Astrocyte (in vitro differentiated cells and primary cell): ENCODE measurements around the gene COBL.

Source experiments
- EZH2 ChIP-seq: IDR thresholded peaks from 2 replicates; pipeline ENCODE4 v1.6.1; 2012; ENCODE audit warnings: mild to moderate bottlenecking, low read length, inconsistent platforms; ENCODE audit not compliant: insufficient read depth
- TF ChIP-seq, protein P1 (sequence below): IDR thresholded peaks from 2 replicates; pipeline ENCODE4 v1.5.1; 2011; ENCODE audit warnings: low read depth, mild to moderate bottlenecking, inconsistent platforms, low read length, moderate library complexity; ENCODE audit not compliant: insufficient read depth

DNA sequence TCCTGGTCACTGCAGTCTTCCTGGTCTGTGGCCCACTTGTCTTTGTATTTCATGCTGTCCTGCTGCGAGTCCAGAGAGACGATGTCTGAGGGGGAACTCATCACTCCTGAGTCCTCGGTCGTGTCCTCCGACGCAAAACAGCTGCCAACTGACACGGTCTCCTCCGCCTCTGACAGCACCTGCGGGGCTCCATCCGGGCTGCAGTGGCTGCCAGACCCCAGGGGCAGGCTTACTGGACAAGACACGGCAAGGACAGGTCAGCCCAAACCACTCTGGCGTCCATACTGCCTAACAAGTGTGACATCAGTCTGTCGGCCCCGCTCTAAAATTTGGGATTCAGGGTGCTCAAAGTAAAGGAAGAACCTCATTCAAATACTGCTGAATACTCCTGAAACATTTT is 273.1 kb downstream of the COBL start:
- TF ChIP-seq, protein P1, sequence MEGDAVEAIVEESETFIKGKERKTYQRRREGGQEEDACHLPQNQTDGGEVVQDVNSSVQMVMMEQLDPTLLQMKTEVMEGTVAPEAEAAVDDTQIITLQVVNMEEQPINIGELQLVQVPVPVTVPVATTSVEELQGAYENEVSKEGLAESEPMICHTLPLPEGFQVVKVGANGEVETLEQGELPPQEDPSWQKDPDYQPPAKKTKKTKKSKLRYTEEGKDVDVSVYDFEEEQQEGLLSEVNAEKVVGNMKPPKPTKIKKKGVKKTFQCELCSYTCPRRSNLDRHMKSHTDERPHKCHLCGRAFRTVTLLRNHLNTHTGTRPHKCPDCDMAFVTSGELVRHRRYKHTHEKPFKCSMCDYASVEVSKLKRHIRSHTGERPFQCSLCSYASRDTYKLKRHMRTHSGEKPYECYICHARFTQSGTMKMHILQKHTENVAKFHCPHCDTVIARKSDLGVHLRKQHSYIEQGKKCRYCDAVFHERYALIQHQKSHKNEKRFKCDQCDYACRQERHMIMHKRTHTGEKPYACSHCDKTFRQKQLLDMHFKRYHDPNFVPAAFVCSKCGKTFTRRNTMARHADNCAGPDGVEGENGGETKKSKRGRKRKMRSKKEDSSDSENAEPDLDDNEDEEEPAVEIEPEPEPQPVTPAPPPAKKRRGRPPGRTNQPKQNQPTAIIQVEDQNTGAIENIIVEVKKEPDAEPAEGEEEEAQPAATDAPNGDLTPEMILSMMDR = no peak
- no peak for TF ChIP-seq EZH2
